Esophagus muscularis mucosa (tissue), 4 donors: Measurements from ENCODE around the gene DUSP15. TPM values are rescaled to one million over a fixed set of nuclear protein-coding genes. Genes with fewer than 3 reads are reported as not detected.
A peak's percentile ranks its signal among the peaks of the same experiment; 100 is the strongest.

ENCODE experiments used
- DNase-seq: peaks from one replicate; pipeline ENCODE4 v3.0.0-alpha.2; 2017; ENCODE audit errors: extremely low spot score
- H3K27ac ChIP-seq, 4 donors: fragments of 200-600 bp; sonication (generic); replicated peaks in 1 of 4; 1 replicate in 3 of 4; 2 replicates in 1 of 4; pipeline ENCODE4 v1.5.1; 2016 to 2019; ENCODE audit warnings: mild to moderate bottlenecking in 1 of 4
- H3K27me3 ChIP-seq, 4 donors: fragments of 200-600 bp; sonication (generic); one replicate each; pipeline versions ENCODE4 v1.5.1 to v1.6.0; 2016 to 2019
- H3K36me3 ChIP-seq, 4 donors: fragments of 200-600 bp; sonication (generic); one replicate each; pipeline ENCODE4 v1.5.1; 2016 to 2019
- H3K4me1 ChIP-seq, 4 donors: fragments of 200-600 bp; sonication (generic); one replicate each; pipeline ENCODE4 v1.5.1; 2016 to 2019
- H3K4me3 ChIP-seq, 4 donors: fragments of 200-600 bp; sonication (generic); 1 replicate in 2 of 4; 2 replicates in 2 of 4; pipeline ENCODE4 v1.5.1; 2016 to 2019; ENCODE audit warnings: mild to moderate bottlenecking in 4 of 4, moderate library complexity in 1 of 4
- H3K9me3 ChIP-seq, 4 donors: fragments of 200-600 bp; sonication (generic); 1 replicate in 3 of 4; 2 replicates in 1 of 4; pipeline ENCODE4 v1.5.1; 2016 to 2019
- CTCF ChIP-seq, 3 experiments: fragments of 200-600 bp in 2 of 3; fragments of 450-650 bp in 1 of 3; sonication (generic) in 2 of 3; IDR thresholded peaks; one replicate each; pipeline ENCODE4 v1.5.1; 2017 to 2019; ENCODE audit warnings: antibody characterized with exemption in 3 of 3, mild to moderate bottlenecking in 2 of 3, moderate library complexity in 1 of 3
- EP300 ChIP-seq: sonication (generic); formaldehyde crosslinking; IDR thresholded peaks from one replicate; pipeline ENCODE4 v1.6.1; 2017; ENCODE audit warnings: antibody characterized with exemption
- POLR2A ChIP-seq: fragments of 450-650 bp; IDR thresholded peaks from one replicate; pipeline ENCODE4 v1.6.1; 2017; ENCODE audit warnings: antibody characterized with exemption, moderate library complexity, mild to moderate bottlenecking, low read depth
- POLR2AphosphoS5 ChIP-seq, 2 donors: sonication (generic); formaldehyde crosslinking; IDR thresholded peaks; one replicate each; pipeline ENCODE4 v1.6.1; 2017; ENCODE audit warnings: antibody characterized with exemption in 2 of 2
- WGBS: methylation state at CpG from one replicate; pipeline ENCODE4 v1.1.5; 2018; 5-methylcytosine and 5-hydroxymethylcytosine counted together
- intact Hi-C: fragments of 100-400 bp; cut with DNase I; formaldehyde crosslinking; loops from one replicate; pipeline ENCODE4 v1.15.1; 2023
- total RNA-seq, 4 donors: library from RNA; depleted of rRNA; stranded (reverse); fragments of >200 nt; gene quantifications; one replicate each; pipeline versions ENCODE4 v1.1.0 to v1.2.1, GENCODE V29; 2016

DUSP15 gene
- total RNA-seq, 4 donors from 2014 or later: 0.83 to 5.1 (median 3.8) TPM

DNA sequence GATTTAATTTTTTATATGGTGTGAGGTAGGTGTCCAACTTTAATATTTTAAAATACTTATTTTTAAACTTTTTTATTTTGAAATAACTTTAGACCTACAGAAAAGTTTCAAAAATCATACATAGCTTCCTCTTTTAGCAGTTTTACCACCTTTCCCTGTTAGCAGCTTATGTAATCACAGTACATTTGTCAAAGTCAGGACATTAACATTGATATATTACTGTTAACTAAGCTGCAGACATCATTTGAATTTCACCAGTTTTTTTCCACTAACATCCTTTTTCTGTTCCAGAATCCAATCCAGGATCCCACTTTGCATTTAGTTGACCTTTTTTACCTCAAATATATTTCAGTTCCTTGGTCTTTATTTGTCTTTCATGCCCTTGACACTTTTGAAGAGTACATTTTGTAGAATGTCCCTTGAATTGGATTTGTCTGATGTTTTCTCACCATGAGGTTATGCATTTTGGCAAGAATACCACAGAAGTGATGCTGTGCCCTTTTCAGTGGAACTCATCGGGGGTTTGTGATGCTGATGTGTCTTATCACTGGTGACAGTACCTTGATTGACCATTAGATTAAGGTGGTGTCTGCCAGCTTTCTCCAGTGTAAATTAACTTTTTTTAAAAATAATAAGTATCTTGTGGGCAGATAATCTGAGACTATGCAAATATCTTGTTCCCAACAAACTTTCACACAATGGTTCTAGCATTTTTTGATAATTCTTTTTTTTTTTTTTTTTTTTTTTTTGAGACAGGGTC, 33.5 kb upstream of the DUSP15 start:
- Histone ChIP-seq H3K9me3 (no peaks in the 10 kb centered on the region), H3K4me1 (no peaks in the 10 kb centered on the region), H3K27ac (no peak overlapping the region), H3K36me3 (no peaks in the 10 kb centered on the region), H3K27me3 (no peaks in the 10 kb centered on the region), H3K4me3 (no peak overlapping the region)
- DNase-seq: no peak
- no peak for TF ChIP-seq EP300
- no peak for TF ChIP-seq CTCF (IDR thresholded peaks at IDR 0.05)
- no peak for TF ChIP-seq POLR2A
- no peak for TF ChIP-seq POLR2AphosphoS5 (IDR thresholded peaks at IDR 0.05)
- intact Hi-C loops: no loop called here
- WGBS: 65% methylated on average over 1 of the region's 1 CpG

GRCh38 chr20:31901615-31902014, 31.3 kb upstream of the DUSP15 start:
- Histone ChIP-seq H3K4me3 (no peak overlapping the region), H3K4me1 (no peaks in the 10 kb centered on the region), H3K27me3 (no peaks in the 10 kb centered on the region), H3K27ac (no peak overlapping the region), H3K9me3 (no peaks in the 10 kb centered on the region), H3K36me3 (no peaks in the 10 kb centered on the region)
- WGBS: 95% methylated on average over 6 of the region's 6 CpGs
- TF ChIP-seq POLR2AphosphoS5 (IDR thresholded peaks at IDR 0.05) (no peak), EP300 (no peak), POLR2A (no peak), CTCF (IDR thresholded peaks at IDR 0.05) (no peak)
- no peak for DNase-seq
- intact Hi-C loops: no loop called here

- no peak for TF ChIP-seq CTCF (IDR thresholded peaks at IDR 0.05)
- TF ChIP-seq EP300: no peak
- no peak for TF ChIP-seq POLR2AphosphoS5 (IDR thresholded peaks at IDR 0.05)
- no peak for TF ChIP-seq POLR2A
- Histone ChIP-seq H3K4me1 (peaks cover 4 to 6% (median 5%) of the 10 kb centered on the region in 4 donors), H3K27me3 (no peaks in the 10 kb centered on the region), H3K27ac (no peak overlapping the region), H3K9me3 (no peaks in the 10 kb centered on the region), H3K36me3 (no peaks in the 10 kb centered on the region), H3K4me3 (no peak overlapping the region)
- no peak for DNase-seq
- WGBS: 65% methylated on average over 9 of the region's 9 CpGs
- intact Hi-C loops: loop anchor here (5.0 kb wide), 1 partner anchor 55 kb away; the partner anchor contains the start of gene PDRG1
These were observed 27.2 kb upstream of the DUSP15 start for GRCh38 chr20:31897541-31897940.

- 90% methylated on average over 8 of the region's 9 CpGs for WGBS
- H3K27me3 ChIP-seq: no peaks in the 10 kb centered on the region
- H3K27ac ChIP-seq: peak overlapping the region in 1 of 4 donors; percentile 66
- H3K4me1 ChIP-seq: peaks cover 4 to 6% (median 5%) of the 10 kb centered on the region in 4 donors
- H3K9me3 ChIP-seq: no peaks in the 10 kb centered on the region
- H3K36me3 ChIP-seq: no peaks in the 10 kb centered on the region
- DNase-seq: no peak
- intact Hi-C loops: loop anchor here (5.0 kb wide), 1 partner anchor 56 kb away; the partner anchor contains the start of gene PDRG1
- TF ChIP-seq CTCF (IDR thresholded peaks at IDR 0.05) (no peak), POLR2AphosphoS5 (IDR thresholded peaks at IDR 0.05) (no peak), POLR2A (no peak), EP300 (no peak)
- no peak overlapping the region for H3K4me3 ChIP-seq
These were observed 25.7 kb upstream of the DUSP15 start for GRCh38 chr20:31896049-31896448.
